ENCODE data around the gene SYT1.

GRCh38 chr12:79155683-79156082 lies 291.1 kb downstream of the SYT1 start:
- TF ChIP-seq CTCF (IDR thresholded peaks at IDR 0.05; ENCODE audit: low read depth, low read length, missing input control) (no peak), MAX (IDR thresholded peaks at IDR 0.05) (no peak), GABPA (IDR thresholded peaks at IDR 0.05 in 1 of 2, conservative IDR thresholded peaks at IDR 0.05 in 1 of 2) (no peak), YY1 (IDR thresholded peaks at IDR 0.05) (no peak)

Measured in liver (tissue), 3 donors.